Measurements from ENCODE around the gene EIF2S1. TPM values are rescaled to one million over a fixed set of nuclear protein-coding genes. Genes with fewer than 3 reads are reported as not detected.
"Not testable (repeated sequence)": the region's sequence is repeated elsewhere in the genome, so short reads cannot be mapped to it uniquely, and the experiment has no call there.

The EIF2S1 gene
- total RNA-seq, 1 experiment from 2014 or later, result 285 TPM

- DNase-seq (ENCODE audit: low read depth), result no peak
Measured at GRCh38 chr14:67411370-67411769, 51.2 kb downstream of the EIF2S1 start.

DNA sequence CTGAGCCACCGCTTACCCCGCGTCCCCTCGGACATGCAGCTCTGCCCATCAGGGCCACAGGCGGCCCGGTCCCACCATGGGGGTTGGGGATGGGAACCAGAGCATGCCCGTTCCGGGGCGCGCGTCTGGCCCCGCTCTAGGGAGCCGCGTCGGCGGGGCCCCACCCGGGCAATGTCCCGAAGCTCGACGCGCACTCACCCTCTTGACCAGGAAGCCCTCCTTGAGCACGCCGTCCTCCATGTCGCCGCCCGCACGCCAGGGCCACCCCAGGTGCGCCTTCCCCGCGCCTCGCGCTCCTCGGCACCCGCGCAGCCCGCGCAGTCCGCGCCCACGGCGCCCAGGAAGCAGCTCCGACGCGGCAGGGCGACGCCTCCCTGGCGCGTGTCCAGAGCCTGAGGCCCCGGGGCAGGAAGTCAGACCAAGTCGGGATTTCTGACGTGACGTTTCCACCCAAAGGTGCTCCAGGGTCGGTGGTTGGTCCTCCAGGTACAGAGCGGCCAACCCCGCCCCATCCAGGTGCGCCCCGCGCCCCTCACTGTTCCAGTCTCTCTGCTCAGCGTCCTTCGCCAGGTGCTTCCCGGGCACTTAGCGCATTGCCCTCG lies 51.8 kb downstream of the EIF2S1 start, which contains the start of gene PLEK2:
Gene PLEK2 (minus strand): TSS at position 346 of the 602 bp plus-strand sequence. CDS start 106 bp downstream, at position 240.
- DNase-seq (ENCODE audit: low read depth), result no peak

DNA sequence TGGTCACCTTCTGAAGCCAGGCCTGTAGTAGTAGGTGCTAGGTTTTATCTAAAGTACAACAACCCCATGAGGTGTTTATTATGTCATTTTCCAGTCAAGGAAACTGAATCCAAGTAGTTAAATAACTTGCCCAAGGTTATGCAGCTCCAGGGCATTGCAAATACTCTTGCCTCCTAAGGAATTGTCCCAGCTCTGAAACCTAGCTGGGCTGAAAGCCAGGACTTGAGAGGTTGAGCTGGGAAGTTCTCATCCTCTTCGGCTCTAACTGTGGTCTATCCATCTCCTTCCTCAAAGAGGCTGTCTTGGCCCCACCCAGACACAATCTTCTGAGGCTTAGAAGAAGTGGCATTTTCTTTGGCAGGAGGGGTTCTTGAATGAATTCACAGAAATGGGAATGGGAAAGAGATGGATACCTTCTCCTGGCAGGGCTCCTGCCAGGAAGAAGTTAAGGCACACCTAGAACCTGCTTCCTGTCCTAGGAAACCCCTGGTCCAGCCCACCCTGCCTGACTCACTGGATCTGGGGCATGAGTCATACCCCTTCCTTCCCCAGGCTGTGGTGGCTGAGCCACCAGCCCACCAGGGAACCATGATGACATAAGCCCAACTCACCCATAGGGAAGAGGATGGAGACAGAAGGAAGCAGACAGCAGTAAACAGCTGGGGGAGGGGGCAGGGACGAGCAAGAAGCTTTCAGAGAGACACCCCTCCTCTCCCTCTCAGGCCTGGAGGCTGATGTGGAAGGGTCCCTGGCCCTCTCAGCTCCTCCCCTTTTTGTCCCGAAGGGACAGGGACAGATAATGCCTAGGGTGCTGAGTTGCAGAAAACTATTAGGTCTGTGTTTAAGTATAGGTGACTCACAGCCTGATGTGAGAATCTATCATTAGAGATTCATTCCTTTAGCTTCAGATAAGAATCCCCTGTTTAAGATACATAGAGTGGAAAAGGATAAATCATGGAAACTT lies 54.0 kb downstream of the EIF2S1 start:
- DNase-seq (ENCODE audit: low read depth), result peak; percentile 85

GRCh38 chr14:67415610-67416009 lies 55.5 kb downstream of the EIF2S1 start:
- DNase-seq (ENCODE audit: low read depth), result not testable (repeated sequence)

- DNase-seq (ENCODE audit: low read depth), result no peak
Measured at GRCh38 chr14:67416085-67416484, 56.0 kb downstream of the EIF2S1 start.

DNA sequence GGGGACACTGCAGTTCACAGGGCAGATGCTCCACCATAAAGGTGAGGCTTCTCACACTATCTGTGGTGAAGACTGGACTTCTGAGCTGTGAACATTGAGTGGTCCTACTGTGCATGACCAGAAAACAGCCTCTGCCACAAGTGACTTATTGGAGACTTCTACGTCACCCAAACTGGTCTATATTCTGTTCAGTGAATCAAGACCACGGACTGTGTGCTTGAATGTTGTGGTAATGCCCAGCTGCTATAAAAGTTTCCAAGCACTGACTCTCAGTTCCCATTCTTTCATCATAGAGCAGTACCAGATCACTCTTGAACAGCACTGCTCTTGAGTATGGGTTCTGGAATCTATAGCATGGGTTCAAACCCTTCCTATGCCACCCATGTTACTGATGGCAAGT lies 56.7 kb downstream of the EIF2S1 start:
- no peak for DNase-seq (ENCODE audit: low read depth)

- DNase-seq (ENCODE audit: low read depth), result no peak
Measured at GRCh38 chr14:67417633-67418032, 57.5 kb downstream of the EIF2S1 start.

- DNase-seq (ENCODE audit: low read depth), result no peak
Measured at GRCh38 chr14:67418401-67419191, 58.5 kb downstream of the EIF2S1 start.

- DNase-seq (ENCODE audit: low read depth), result no peak
Measured at GRCh38 chr14:67420102-67420739, 60.1 kb downstream of the EIF2S1 start.

DNA sequence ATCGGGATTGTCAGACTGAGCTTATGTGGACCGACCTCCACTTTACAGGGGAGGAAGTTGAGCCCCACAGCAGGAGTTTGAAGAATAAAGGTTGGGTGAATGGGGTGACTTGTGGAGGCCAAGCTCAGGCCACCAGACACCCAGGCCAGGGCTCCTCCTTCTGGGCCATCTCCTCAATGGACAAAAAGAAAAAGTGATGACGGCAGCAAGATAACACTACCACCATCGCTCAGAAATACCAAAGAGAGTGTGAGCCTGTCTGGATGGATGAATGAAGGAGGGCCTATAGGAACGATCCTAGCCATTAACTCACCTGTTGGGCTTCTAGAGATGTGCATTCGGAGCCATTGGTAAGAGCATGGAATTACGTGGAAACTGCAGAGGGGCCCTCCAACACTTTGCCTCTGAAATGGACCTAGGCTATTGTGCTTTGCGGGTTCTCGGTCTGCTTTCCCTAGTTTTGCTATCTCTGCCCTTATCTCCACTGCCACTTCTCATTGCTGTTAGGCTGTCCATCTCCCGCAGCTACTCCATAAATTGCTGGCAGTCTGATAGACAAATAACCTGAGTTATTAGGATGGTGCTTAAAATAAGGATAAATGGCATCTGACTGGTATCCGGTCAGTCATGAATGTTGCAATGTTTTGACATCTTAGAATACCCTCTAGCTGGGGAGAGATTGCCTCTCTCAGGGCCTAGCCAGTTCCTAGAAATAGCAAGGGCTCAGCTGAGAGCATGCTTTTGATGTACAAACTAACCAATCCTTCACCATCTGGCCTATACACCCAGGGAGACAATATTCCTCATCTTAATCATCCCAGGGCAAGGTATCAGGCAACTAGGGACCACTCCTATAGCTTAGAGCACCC lies 61.5 kb downstream of the EIF2S1 start:
- DNase-seq (ENCODE audit: low read depth), result no peak

DNA sequence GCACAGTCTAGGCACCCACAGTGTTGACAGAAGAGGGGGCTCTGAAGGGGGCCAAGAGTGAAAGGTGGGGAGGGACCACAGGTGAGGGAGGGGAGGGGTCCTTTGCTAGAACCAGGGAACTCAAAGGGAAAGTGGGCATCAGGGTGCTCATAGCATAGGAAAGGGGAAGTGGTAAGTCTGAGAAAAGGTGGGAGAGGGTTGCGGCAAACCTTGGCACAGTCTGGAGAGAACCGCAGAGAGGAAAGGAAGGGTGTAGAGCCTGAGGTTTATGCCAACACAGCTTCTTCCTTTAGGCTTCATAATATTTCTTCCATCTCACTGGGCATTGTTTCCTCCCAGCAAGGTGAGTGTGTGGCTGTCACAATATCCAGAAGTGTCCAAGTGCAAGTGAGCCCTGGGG lies 63.3 kb downstream of the EIF2S1 start:
- DNase-seq (ENCODE audit: low read depth), result no peak

GRCh38 chr14:67424539-67424938 lies 64.4 kb downstream of the EIF2S1 start:
- DNase-seq (ENCODE audit: low read depth), result no peak

- DNase-seq (ENCODE audit: low read depth), result no peak
Measured at GRCh38 chr14:67425608-67426007, 65.5 kb downstream of the EIF2S1 start.

DNA sequence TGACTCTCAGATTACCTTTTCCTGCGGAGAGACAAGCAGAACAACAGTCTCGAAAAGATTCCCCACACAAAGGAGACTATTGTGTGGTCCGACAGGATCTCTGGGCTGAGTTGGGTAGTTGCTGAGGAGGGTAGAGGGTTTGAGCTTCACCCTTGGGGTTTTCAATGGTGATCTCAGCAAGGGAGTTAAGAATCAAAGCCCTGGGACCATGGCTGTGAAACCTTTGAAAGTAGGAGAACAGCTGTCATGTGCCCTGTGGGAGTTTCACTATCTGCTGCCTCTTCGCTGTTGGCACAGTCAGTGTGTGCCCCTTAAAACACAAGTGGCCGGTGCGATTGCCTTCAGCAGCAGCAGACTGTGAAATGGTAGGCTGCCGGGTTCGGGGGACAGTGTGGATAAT lies 66.0 kb downstream of the EIF2S1 start:
- peak; percentile 20 for DNase-seq (ENCODE audit: low read depth)

GRCh38 chr14:67426983-67427606 lies 67.0 kb downstream of the EIF2S1 start:
- peak; percentile 69 for DNase-seq (ENCODE audit: low read depth)

GRCh38 chr14:67428501-67429031 lies 68.4 kb downstream of the EIF2S1 start:
- DNase-seq (ENCODE audit: low read depth), result peak; percentile 39

DNA sequence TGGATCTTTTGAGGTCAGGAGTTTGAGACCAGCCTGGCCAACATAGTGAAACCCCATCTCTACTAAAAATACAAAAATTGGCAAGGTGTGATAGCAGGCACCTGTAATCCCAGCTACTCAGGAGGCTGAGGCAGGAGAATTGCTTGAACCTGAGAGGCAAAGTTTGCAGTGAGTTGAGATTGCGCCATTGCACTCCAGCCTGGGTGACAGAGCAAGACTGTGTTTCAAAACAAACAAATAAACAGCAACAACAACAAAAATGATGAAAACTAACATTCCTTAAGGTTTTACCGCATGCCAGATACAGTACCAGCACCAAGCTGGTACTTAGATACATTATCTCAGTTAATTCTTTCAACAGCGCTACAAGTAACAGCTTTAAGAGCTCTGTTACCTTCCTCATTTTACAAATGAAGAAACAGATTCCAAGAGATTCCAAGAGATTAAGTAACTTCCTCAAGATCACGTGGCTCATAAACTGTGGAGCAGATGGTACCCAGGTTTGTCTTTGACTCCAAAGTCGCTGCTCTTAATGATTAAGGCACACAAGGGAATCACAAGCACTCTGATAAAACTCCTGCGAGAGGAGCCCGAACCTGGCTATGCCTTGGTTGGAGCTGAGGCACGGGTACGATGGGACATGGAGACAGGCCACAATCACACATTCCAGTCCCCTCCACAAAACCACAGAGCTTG lies 69.5 kb downstream of the EIF2S1 start:
- DNase-seq (ENCODE audit: low read depth), result no peak

DNA sequence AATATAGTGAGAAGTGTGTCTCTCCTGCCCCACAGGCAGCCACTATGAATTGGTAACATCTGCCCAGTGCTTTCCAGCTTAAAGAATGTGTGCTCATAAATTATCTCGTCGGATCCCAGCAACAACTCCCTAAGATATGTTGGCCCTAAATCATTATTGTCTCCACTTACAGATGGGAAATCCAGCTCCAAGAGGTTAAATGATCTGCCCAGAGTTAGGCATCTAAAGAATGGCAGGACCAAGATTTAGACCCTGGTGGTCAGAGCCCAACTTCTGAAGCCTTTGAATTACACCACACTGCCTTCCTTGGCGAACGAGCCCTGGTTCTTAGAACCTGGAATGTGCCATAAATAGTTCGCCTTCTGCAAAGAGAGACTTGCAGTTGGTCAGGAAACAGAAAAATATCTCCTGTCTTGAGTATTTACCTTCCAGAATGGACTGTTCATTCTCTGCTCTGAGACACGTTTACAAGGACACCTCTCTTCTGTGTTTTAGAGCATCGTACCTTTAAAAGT lies 72.0 kb downstream of the EIF2S1 start:
- DNase-seq (ENCODE audit: low read depth), result no peak

DNA sequence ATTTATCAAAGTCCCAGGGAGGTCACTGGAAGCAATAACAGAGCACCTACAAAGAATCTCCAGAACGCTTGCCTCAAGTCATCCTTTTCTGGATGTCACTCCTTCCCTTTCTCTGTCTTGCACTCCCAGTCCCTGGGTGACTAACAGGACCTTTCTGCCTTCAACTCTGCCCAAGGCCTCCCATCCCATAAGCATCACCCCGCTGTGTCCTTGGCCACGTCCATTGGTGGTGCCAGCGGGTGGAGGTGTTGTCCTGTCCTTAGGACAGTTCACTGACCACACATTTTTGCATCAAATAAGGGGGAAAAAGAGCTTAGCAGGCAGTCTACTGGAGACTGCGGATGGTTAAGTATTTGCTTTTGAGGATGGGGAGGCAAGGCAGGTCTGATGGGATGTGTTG lies 75.5 kb downstream of the EIF2S1 start:
- DNase-seq (ENCODE audit: low read depth), result no peak
